Activated T-helper 17 cell treated with anti-CD3 and anti-CD28 coated beads, Interleukin-2, amount 50 U/mL, for 72 hours (primary cell): Measurements from ENCODE around the gene FGGY. TPM values are rescaled to one million over a fixed set of nuclear protein-coding genes. Genes with fewer than 3 reads are reported as not detected.
"Not testable (repeated sequence)": the region's sequence is repeated elsewhere in the genome, so short reads cannot be mapped to it uniquely, and the experiment has no call there.

Experiments used
- ATAC-seq: fragments of 150-1000 bp; cut with Tn5 transposase; replicated peaks from 2 replicates; pipeline ENCODE4 v1.10.0; 2021; ENCODE audit warnings: mild to moderate bottlenecking, moderate library complexity
- H3K27ac Mint-ChIP-seq: one replicate; pipeline ENCODE4 v1.8.0; 2022; ENCODE audit warnings: mixed read lengths
- H3K27me3 Mint-ChIP-seq: one replicate; pipeline ENCODE4 v1.8.0; 2022; ENCODE audit warnings: mixed read lengths
- H3K36me3 Mint-ChIP-seq: one replicate; pipeline ENCODE4 v1.8.0; 2022; ENCODE audit warnings: low read depth, mild to moderate bottlenecking, mixed read lengths
- H3K4me1 Mint-ChIP-seq: one replicate; pipeline ENCODE4 v1.8.0; 2022; ENCODE audit warnings: mixed read lengths
- H3K4me3 Mint-ChIP-seq: one replicate; pipeline ENCODE4 v1.8.0; 2022; ENCODE audit warnings: mild to moderate bottlenecking, mixed read lengths
- H3K9me3 Mint-ChIP-seq: one replicate; pipeline ENCODE4 v1.8.0; 2022; ENCODE audit warnings: mixed read lengths
- total RNA-seq, 2 donors: library from RNA; stranded (reverse); gene quantifications; one replicate each; pipeline ENCODE4 v1.2.3, GENCODE V29; 2022

The FGGY gene
- total RNA-seq, 2 donors from 2014 or later: 8.1 to 16.4 TPM

DNA sequence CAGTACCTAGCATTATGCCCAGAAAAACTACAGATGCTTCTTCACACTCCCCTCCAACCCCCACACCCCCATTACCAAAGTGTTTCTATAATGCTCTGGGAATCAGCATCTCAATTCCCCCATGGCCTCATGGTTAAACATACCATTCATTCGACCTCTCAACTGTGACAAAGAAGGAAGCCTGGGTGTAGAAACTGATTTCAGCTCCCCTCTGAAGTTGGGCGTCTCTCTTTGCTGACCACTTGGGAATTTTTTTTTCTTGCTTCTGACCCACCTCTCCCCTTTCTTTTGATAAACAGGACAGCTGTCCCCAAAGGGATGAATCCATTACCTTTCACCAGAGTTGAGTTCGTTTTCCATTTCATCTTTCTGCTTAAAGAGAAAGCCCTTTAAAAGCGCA lies 401.5 kb downstream of the FGGY start:
- H3K27me3 Mint-ChIP-seq: no peaks in the 10 kb centered on the region

DNA sequence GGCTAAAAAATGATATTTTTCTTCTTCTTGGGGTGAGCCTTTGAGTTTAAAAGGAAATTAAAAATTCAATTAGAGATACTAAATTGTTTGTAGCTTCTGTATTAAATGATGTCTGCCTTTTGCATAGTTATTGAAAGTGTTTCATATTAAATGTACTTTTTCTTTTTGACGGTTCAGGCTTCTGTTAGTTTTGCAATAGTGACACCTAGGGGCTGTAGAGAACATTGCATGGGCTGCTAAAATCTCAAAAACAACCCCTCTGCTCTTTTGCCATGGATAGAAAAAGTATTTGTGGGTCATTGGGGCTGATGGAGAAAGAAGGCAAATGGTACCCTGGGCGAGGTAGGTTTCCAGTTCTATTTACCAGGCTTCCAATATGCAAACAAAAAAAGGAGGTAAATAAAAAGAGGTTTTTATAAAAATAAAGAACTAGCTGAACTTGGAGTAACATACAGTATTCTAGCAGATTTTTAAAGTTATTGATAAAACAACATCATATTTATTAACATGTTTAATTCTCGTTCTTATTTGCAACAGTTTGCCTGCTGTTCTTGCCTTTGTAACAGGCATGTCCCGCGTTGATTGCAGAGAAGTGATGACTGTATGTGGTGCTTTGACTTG lies 402.4 kb downstream of the FGGY start:
- H3K27ac Mint-ChIP-seq: no peak overlapping the region
- peaks cover 6% of the 10 kb centered on the region for H3K4me1 Mint-ChIP-seq
- H3K36me3 Mint-ChIP-seq: no peaks in the 10 kb centered on the region
- no peaks in the 10 kb centered on the region for H3K9me3 Mint-ChIP-seq
- H3K27me3 Mint-ChIP-seq: no peaks in the 10 kb centered on the region
- H3K4me3 Mint-ChIP-seq: no peak overlapping the region
- ATAC-seq: no peak

More for the DNA sequence above, 401.5 kb downstream of the FGGY start:
- Mint-ChIP-seq H3K9me3 (no peaks in the 10 kb centered on the region), H3K27ac (no peak overlapping the region), H3K4me3 (no peak overlapping the region), H3K4me1 (peaks cover 6% of the 10 kb centered on the region), H3K36me3 (no peaks in the 10 kb centered on the region)
- ATAC-seq: no peak

DNA sequence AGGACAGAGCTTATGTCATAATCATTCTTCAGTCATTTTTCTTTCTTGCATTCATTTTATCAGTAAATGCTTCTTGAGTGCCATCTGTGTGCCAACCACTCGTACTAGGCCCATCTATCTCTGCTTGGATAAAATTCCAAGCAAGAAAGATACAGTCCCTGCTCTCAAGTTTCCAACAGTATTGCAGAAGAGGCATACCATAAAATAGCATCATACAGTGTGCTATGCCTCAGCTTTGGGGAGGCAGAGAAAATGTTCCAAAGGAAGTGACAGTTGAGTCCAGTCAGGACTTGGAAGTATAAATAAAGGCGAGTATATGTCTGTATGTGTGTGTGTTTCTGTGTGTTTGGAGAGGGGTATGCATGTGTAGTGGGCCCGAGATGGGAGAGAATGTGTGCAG lies 404.5 kb downstream of the FGGY start:
- no peak overlapping the region for H3K4me3 Mint-ChIP-seq
- no peak for ATAC-seq
- H3K27me3 Mint-ChIP-seq: no peaks in the 10 kb centered on the region
- no peaks in the 10 kb centered on the region for H3K36me3 Mint-ChIP-seq
- H3K27ac Mint-ChIP-seq: no peak overlapping the region
- no peaks in the 10 kb centered on the region for H3K9me3 Mint-ChIP-seq
- H3K4me1 Mint-ChIP-seq: peaks cover 6% of the 10 kb centered on the region

- no peaks in the 10 kb centered on the region for H3K4me1 Mint-ChIP-seq
- no peaks in the 10 kb centered on the region for H3K9me3 Mint-ChIP-seq
- no peaks in the 10 kb centered on the region for H3K27me3 Mint-ChIP-seq
- no peak overlapping the region for H3K27ac Mint-ChIP-seq
- ATAC-seq: no peak
- no peaks in the 10 kb centered on the region for H3K36me3 Mint-ChIP-seq
- H3K4me3 Mint-ChIP-seq: no peak overlapping the region
Measured at GRCh38 chr1:59703226-59703917, 406.5 kb downstream of the FGGY start.

DNA sequence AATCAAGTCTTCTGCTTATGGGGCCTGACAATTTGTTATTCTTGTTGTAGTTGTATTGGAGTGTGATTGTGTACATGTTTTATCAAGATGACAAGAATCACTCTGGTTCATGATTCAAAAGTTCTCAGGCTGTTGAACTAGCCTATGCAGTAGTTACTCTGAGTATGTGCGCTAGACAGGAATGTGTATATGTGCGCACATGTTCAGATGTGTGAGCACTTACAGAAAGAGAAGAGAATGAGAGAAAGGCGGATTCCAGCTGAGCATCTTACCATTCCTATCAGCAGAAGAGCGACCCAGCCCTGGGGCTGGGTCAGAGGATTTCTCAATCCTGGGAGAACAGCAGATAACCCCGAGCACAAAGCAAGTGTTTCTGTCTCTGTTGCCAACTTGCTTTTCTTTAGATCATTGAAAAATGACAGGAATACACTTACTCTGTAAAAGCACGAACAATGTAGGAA lies 407.1 kb downstream of the FGGY start:
- Mint-ChIP-seq H3K9me3 (no peaks in the 10 kb centered on the region), H3K4me3 (no peak overlapping the region), H3K27ac (no peak overlapping the region), H3K27me3 (no peaks in the 10 kb centered on the region), H3K4me1 (no peaks in the 10 kb centered on the region), H3K36me3 (no peaks in the 10 kb centered on the region)
- ATAC-seq: no peak

- H3K27me3 Mint-ChIP-seq: no peaks in the 10 kb centered on the region
- no peaks in the 10 kb centered on the region for H3K36me3 Mint-ChIP-seq
- no peak for ATAC-seq
- H3K27ac Mint-ChIP-seq: no peak overlapping the region
- H3K9me3 Mint-ChIP-seq: no peaks in the 10 kb centered on the region
- H3K4me1 Mint-ChIP-seq: no peaks in the 10 kb centered on the region
- no peak overlapping the region for H3K4me3 Mint-ChIP-seq
Measured at GRCh38 chr1:59704716-59705115, 407.8 kb downstream of the FGGY start.

DNA sequence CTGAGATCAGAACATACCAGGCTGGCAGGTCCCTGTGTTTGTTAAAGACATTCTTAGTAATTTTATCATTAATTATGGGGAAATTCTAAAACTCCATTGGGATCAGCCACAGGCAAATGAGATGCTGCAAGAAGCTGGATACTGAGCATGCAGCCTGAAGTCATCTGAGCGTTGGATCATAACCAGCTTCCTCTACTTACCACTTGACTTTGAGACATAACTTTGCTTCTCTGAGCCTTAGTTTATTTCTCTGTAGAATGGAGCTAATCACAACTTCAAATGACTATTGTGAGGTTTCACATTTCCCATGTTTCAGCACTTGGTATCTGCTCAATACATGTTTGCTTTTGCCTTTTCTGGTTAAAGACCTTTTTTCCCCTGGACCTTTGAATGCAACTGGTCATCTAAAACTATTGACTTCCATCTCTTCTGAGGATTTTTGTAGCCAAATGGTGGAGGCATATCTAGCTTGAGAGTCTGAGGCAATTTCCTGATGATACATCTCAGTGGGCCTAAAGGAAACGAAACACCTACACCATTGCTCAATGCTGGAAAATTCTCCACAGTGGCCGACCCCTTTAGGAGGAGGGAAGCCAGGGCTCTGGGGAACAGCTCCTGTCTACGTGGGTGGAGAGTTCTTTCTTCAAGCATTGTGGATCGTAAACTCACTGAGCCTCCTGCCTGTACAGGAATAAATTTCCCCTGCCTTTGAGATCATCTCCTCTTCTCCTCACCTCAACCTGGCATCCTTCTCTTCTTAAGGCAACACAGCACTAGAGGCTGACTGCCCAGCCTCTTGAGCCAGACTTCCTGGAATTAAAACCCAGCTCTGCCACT lies 408.8 kb downstream of the FGGY start:
- no peaks in the 10 kb centered on the region for H3K9me3 Mint-ChIP-seq
- H3K36me3 Mint-ChIP-seq: no peaks in the 10 kb centered on the region
- H3K27ac Mint-ChIP-seq: peak overlapping the region; percentile 18
- H3K4me3 Mint-ChIP-seq: no peak overlapping the region
- no peaks in the 10 kb centered on the region for H3K4me1 Mint-ChIP-seq
- no peaks in the 10 kb centered on the region for H3K27me3 Mint-ChIP-seq
- ATAC-seq: no peak

GRCh38 chr1:59706303-59706599 lies 409.4 kb downstream of the FGGY start:
- peak overlapping the region; percentile 18 for H3K27ac Mint-ChIP-seq
- ATAC-seq: no peak
- H3K9me3 Mint-ChIP-seq: no peaks in the 10 kb centered on the region
- no peak overlapping the region for H3K4me3 Mint-ChIP-seq
- H3K27me3 Mint-ChIP-seq: no peaks in the 10 kb centered on the region
- H3K4me1 Mint-ChIP-seq: no peaks in the 10 kb centered on the region
- H3K36me3 Mint-ChIP-seq: no peaks in the 10 kb centered on the region

DNA sequence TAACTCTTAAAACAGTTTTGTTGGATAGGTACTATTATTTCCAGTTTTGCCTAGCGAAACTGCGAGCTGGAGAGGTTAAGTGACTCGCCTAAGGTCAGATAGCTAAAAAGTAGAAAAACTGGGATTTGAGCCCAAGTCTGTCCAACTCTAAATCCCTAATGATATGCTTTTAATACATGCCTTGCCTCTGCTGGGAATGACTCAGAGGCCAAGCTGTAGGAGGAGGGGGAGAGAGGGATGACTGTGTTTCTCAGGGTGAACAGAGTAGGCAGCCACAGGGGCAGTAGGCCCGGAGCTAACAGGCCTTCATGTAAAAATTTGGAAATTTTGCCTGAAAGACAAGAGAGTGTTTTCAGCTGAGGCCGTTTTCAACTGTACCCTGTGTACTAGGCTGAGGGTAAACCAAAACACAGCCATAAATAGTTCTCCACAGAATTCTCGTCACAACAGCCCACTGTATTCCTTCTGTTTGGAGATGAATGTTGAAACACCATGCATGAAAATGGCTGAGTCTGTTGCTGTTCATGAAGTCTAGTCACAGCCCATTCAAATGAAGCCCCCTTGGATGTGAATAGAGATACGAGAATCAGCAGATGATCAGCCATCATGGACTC lies 410.4 kb downstream of the FGGY start:
- Mint-ChIP-seq H3K9me3 (no peaks in the 10 kb centered on the region), H3K36me3 (no peaks in the 10 kb centered on the region), H3K27me3 (no peaks in the 10 kb centered on the region), H3K4me3 (no peak overlapping the region), H3K27ac (no peak overlapping the region), H3K4me1 (no peaks in the 10 kb centered on the region)
- no peak for ATAC-seq

DNA sequence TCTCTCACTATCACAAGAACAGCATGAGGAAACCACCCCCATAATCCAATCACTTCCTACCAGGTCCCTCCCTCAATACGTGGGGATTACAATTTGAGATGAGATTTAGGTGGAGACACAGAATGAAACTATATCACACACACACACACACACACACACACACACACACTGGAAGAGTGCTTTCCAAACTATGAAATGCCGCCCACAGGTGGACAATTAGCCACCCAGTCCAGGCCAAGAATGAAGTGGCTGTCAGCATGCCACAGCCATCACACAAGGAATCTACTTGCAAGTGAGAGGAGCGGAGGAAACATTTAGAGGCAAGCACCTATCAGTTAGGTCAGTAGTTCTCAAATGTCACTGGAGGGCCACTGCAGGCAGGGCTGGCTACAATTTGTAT lies 412.4 kb downstream of the FGGY start:
- no peaks in the 10 kb centered on the region for H3K36me3 Mint-ChIP-seq
- no peak overlapping the region for H3K27ac Mint-ChIP-seq
- ATAC-seq: no peak
- H3K4me3 Mint-ChIP-seq: no peak overlapping the region
- no peaks in the 10 kb centered on the region for H3K9me3 Mint-ChIP-seq
- H3K27me3 Mint-ChIP-seq: no peaks in the 10 kb centered on the region
- H3K4me1 Mint-ChIP-seq: no peaks in the 10 kb centered on the region

DNA sequence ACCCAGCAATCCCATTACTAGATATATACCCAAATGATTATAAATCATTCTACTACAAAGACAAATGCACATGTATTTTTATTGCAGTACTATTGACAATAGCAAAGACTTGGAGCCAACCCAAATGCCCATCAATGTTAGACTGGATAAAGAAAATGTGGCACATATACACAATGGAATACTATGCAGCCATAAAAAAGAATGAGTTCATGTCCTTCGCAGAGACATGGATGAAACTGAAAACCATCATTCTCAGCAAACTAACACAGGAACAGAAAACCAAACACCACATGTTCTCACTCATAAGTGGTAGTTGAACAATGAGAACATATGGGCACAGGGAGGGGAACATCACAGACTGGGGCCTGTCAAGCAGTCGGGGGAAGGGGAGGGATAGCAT lies 414.0 kb downstream of the FGGY start:
- H3K9me3 Mint-ChIP-seq, H3K27me3 Mint-ChIP-seq, H3K4me1 Mint-ChIP-seq, H3K36me3 Mint-ChIP-seq, ATAC-seq, H3K4me3 Mint-ChIP-seq, H3K27ac Mint-ChIP-seq: not testable (repeated sequence)

- H3K27ac Mint-ChIP-seq: no peak overlapping the region
- no peaks in the 10 kb centered on the region for H3K9me3 Mint-ChIP-seq
- no peaks in the 10 kb centered on the region for H3K27me3 Mint-ChIP-seq
- ATAC-seq: no peak
- H3K4me3 Mint-ChIP-seq: no peak overlapping the region
- H3K4me1 Mint-ChIP-seq: no peaks in the 10 kb centered on the region
- H3K36me3 Mint-ChIP-seq: no peaks in the 10 kb centered on the region
Measured at GRCh38 chr1:59714219-59714618, 417.3 kb downstream of the FGGY start.

DNA sequence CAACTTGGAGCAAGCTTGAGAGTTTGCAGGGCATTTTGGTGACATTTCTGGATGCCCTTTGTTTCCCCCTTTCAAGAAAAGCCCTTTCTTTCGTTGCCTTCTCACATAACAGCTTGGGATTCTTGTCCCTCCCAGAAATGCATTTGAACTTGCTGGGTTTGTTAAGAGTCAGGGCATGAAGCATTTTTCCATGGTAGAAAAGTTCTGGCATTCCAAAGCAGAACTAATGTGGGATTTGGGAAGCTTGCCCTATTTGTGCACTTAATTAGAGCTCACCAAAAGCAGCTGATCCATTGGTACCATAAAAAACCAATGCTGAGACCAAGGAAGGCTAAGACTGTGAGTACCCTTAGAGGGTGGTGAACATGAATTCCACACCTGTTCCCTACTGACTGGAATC lies 418.1 kb downstream of the FGGY start:
- no peaks in the 10 kb centered on the region for H3K4me1 Mint-ChIP-seq
- no peak overlapping the region for H3K27ac Mint-ChIP-seq
- no peak for ATAC-seq
- H3K27me3 Mint-ChIP-seq: no peaks in the 10 kb centered on the region
- H3K4me3 Mint-ChIP-seq: no peak overlapping the region
- H3K36me3 Mint-ChIP-seq: no peaks in the 10 kb centered on the region
- no peaks in the 10 kb centered on the region for H3K9me3 Mint-ChIP-seq

- H3K27me3 Mint-ChIP-seq: no peaks in the 10 kb centered on the region
- no peak overlapping the region for H3K27ac Mint-ChIP-seq
- H3K36me3 Mint-ChIP-seq: no peaks in the 10 kb centered on the region
- H3K9me3 Mint-ChIP-seq: no peaks in the 10 kb centered on the region
- no peaks in the 10 kb centered on the region for H3K4me1 Mint-ChIP-seq
- no peak overlapping the region for H3K4me3 Mint-ChIP-seq
- ATAC-seq: no peak
Measured at GRCh38 chr1:59716832-59717231, 419.9 kb downstream of the FGGY start.
